GM19193 (cell line): ENCODE measurements around the gene SCAF11.

Source experiments
- POLR2A ChIP-seq: IDR thresholded peaks from 4 replicates; pipeline ENCODE4 v1.6.1; 2011; ENCODE audit not compliant: insufficient read depth, insufficient read length; ENCODE audit errors: extremely low read depth

The SCAF11 gene

DNA sequence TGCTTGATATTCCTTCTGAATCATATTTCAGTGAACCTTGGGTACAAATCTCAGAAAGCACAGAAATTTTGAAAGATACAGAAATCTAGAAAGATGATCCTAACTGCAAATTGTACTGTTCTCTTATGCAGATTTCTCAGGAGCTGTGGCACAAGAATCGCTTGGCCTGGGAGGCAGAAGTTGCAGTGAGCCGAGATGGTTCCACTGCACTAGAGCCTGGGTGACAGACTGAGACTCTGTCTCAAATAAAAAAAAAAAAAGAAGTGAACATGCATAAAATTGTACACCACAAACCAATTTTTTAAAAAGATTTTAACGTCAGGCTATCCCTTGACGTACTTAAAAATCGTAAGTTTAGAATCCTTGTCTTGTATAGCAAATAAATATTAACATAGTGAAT is 31.3 kb downstream of the SCAF11 start:
- no peak for TF ChIP-seq POLR2A

DNA sequence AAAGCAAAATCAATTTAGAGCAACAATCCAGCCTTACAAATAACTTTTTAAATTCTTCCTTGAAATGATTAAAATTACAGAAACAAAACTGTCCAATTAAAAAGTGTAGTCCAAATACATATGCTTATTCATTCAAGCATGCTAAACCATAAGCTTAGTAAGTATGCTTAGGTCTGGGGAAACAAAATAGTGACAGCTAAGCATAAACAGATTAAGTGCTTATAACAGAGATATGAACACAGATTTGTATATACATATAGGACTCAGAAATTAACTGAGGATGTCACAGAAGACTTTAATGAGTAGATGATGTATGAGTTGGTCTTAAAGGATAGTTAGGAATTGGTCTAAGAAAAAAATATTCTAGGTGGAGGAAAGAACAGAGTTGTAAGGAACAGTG is 41.8 kb downstream of the SCAF11 start:
- no peak for TF ChIP-seq POLR2A

DNA sequence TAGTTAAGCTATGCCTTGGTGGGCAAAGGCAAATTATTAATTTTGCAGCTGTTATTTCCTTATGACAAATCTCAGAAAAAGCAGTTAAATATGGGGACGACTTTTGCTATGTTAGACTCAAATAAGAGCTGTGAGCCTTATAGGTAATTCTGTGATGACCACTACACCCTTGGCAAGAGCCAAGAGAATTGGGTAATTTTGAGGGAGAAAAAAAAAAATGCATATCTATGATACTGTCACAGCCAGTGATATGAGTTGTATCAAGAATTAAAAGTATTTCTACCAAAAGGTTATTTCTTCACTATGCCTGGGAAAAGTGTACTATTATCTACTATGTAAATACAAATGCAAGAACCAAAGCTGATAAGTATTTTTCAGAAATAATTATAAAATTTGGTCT is 43.9 kb downstream of the SCAF11 start:
- no peak for TF ChIP-seq POLR2A

DNA sequence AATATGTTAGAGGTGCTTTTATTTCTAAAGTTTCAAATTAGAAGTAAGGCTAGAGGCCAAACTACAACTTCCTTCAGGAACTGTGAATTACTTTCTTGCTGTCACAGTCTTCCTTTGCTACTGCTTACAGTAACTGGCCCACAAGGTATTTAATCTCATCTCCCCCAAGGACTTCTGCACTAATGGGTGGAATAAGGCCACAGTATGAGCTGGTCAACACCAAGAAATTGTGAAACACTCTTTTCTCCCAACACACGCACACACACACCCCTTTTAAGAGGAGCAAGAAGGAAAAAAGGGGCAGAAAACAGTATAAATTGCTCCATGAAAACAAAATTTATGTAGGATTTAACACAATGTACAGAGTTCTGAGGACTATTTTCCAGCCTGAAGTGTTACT is 45.6 kb downstream of the SCAF11 start:
- no peak for TF ChIP-seq POLR2A

DNA sequence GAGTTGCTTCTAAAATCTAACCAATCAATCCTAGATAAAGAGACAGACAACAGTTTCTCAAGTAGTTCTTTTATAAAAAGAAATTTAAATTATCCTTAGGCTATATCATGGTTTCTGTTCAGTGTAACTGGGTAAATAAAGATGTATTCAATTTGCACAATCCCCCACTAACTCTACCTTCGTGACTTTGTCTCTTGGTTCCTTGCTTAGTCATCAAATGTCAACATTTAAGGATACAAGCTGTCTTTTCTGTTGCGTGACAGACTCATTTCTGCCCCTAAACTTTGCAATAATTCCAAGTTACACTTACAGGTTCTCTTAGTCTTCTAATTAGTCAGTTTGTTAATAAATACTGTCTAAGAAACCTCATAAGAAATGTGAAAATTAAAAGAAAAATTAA is 50.6 kb downstream of the SCAF11 start:
- TF ChIP-seq POLR2A: no peak

DNA sequence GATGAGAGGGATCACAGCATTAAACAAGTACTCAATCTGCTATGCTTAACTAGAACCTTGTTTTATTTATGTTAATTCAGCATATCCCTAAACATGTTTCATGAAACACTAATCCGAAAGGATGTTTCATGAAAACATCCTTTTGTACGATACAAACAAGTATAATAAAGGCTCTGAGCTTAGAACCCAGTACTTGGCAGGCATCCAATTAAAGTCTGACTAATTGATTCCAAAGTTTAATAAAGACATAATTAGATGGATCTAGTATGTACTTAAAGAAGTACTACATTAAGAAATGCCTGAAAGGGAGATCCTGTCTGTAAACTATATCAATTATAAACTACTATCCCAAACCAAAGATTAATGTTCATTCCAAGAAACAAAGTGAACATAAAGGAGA is 51.8 kb downstream of the SCAF11 start:
- no peak for TF ChIP-seq POLR2A

DNA sequence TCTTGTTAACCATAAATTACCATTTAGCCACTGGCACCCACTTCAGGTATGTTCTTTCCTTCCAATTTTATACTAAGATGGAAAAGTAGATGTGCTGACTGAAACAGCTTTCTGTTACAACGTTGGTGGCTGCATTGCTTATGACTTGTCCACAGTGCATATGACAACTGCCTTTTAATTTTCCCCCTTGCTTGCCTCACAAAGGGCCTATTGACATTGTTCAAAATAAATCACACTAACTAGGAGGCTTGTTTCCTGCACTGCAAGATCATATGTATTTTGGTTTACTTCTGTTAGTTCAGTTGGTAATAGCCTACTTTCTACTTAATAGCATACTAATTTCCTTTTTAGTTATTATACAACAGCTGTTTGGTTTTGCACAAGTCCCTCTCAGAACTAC is 55.4 kb downstream of the SCAF11 start:
- TF ChIP-seq POLR2A: no peak

DNA sequence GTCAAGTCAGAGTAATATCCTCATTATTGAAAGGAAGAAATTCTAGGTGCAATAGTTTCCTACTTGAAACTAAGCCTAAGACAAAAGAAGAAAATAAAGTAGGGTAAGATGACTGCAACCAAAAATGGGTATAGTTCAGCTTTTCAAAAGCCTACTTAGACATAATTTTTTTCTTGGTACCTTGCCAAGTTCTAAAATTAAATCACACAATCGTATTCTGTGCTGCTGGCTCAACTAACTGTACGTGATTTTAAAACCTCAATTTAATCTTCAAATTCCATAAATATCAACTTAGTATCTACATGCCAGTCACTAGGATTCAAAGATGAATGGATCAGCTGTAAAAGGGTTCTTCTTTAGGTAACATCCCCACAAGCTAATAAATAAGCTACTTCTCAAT is 56.9 kb downstream of the SCAF11 start:
- no peak for TF ChIP-seq POLR2A

DNA sequence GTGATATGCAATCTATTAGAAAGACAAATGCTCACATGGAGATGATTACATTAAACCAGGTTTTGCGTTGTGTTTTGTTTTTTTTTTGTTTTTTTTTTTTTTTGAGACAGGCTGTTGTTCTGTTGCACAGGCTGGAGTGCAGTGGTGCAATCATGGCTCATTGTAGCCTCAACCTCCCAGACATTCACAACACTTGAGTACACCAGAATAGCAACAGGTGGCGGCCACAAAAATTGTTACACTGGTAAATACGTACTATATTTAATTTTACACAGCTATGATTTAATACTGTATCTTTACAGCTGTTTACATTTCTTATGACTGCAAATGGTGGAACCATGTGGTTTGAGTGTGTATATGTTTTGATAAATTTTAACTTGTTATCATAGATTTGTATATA is 60.0 kb downstream of the SCAF11 start:
- TF ChIP-seq POLR2A: no peak

DNA sequence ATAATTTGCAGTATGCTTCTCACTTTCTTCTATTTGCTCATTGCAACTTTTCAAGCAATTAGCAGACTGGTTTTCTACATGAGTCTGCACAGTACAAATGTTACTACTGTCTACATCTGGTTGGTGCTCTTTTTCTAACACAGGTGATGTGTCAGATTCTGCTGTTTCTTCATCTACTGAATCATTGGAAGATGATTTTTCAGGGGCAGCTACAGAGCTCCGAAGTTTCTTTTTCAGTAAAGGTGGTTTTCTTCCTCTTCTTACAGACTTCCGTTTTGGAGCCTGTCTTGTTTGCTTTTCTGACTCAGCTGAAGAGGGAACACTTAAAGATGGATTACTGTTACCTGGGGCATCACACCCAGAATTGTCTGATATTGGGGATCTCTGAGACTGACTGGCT is 62.1 kb downstream of the SCAF11 start:
- no peak for TF ChIP-seq POLR2A

DNA sequence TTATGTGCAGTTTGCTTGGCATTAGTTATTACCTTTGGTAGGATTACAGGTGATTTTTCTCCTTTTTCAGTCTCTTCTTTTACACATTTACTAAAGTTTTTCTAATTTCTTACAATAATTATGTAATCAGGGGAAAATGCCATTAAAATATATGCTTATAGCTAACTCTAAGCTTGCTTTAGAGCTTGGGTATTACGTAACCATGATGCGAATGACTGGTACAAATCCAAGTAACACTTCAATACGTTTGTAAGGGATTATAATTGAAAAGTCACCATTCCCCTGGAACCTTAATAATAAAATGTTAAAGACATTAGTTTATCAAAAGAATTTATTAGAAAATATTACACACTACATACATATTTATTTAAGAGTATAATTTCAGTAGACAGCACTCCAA is 71.6 kb downstream of the SCAF11 start:
- TF ChIP-seq POLR2A: no peak

DNA sequence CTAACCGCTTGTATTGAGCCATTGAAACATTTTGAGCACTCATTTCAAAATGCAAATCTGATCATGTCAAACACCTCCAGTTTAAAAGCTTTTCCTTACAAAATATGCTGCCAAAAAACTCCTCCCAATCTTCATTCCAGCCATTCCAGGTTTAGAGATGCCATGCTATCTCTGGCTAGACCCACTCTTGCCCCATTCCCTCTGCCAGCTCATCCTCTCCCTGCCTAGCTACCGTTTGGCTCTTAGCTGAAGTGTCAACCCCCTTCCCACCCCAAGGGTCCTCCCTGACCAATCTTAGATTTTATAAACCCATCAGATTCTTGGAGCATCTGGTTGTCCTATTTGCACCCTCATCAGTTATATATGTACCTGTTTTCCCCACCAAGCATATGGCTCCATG is 75.0 kb downstream of the SCAF11 start:
- no peak for TF ChIP-seq POLR2A

DNA sequence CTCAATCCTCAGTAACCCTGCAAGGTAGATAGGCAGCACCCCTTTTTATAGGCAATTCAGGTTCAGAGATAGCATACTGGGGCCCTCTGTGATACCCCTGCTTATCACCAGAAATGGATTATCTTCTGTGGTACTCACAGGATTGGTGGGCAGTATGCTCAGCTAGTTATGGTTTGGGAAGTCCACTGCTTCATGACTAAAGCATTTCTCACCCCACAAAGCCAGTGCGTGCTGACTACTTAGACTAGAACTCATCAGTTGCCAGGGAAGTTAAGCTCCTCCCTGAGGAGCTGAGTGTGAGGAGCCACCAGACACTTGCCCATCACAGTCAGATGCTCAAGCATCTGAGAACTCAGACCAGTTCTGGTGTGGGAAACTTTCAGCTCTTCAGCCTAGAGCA is 76.3 kb downstream of the SCAF11 start:
- no peak for TF ChIP-seq POLR2A

DNA sequence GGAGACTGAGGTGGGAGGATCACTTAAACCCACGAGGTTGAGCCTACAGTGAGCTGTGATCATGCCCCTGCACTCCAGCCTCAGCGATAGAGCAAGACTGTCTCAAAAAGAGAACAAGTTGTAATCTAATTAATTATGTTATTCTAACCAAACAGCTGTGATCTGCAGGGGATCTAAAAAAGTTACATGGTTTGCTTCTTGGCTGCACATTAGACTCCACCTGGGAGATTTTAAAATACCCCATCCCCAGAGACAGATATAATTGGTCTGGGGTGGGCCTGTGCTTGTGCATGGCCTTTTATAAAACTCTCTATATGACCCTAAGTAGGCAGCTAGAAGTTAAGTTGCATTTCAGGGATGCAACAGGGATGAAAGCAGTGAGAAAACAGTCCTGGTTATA is 76.7 kb downstream of the SCAF11 start:
- no peak for TF ChIP-seq POLR2A

DNA sequence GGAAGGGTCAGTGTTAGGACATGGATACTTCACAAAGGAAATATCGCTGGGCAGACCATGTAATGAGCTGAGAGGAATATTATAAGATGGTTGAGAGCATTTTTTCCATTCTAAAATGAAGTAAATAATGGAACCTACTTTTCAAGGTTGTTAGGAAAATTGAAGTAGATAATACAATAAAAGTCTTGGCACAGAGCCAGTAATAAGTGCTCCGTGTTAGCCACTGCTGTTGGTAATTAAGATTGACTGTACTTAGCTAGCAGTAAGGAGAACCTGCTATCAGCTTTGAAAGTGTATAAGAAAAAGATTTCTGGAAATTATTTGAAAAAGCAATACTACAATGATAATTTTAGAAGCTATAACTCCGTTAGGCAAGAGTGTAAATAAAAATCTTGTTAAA is 77.6 kb downstream of the SCAF11 start:
- TF ChIP-seq POLR2A: no peak

DNA sequence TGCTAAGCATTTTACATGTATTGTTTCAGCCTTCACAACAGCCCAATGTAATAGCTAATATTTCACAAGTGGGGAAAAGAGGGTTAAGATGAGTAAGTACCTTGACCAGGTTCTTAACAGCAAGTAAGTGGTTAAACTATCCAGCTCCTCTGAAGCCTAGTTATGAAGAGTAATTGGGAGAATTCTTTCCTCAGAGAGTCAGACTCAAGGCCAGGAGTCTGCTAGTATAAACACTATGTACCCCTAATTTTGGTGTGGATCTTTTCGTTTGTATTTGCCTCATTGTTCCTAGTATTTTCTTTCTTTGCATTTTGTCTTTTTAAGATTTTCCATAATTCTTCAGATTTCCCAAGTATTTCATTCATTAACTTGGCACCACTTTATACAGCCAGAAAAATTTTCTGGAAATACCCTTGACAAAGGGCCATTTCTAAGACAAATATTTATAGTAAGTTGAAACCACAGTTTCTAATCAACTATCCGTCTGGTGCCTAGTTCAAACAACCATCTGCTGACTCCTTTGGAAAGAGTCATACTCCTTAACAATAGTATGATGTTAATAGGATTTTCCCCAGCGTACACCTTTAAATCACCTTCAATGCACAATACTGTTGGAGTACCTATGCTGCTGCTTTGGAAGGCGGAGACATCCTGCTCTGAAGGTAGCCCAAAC is 81.2 kb downstream of the SCAF11 start:
- TF ChIP-seq POLR2A: no peak

DNA sequence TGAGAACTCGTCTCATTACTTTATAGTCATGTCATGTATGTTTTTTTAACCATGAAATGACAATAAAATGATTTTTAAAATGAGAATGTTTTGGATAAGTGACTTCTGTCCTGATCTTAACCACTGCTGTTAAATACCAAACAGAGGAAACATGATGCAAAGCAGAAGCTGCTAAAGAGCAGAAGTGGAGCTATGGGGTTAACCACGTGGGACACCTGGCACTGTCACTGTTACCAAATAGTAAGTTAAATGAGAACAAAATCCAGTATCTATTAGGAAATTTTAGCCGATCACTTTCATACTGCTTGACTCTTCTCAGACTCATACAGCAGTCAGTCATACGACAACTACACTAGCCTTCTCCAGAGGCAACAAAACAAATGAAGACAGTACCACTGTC is 82.4 kb downstream of the SCAF11 start:
- no peak for TF ChIP-seq POLR2A
